Fibroblast of the aortic adventitia (primary cell): ENCODE results near the gene IFNL4. TPM values are rescaled to one million over a fixed set of nuclear protein-coding genes. Genes with fewer than 3 reads are reported as not detected.

Source experiments
- DNase-seq: peaks from one replicate; pipeline ENCODE4 v3.0.0-alpha.2; 2010; ENCODE audit warnings: low read depth
- H3K4me3 ChIP-seq: 2 replicates; pipeline ENCODE4 v1.5.1; 2011; ENCODE audit warnings: low read depth, mild to moderate bottlenecking, control low read depth, low read length, moderate library complexity
- total RNA-seq: library from RNA; depleted of rRNA; stranded (reverse); fragments of >200 nt; gene quantifications from 2 replicates; pipeline ENCODE4 v1.2.3, GENCODE V29; 2012; ENCODE audit warnings: low replicate concordance
- TF ChIP-seq, protein P1 (sequence below): IDR thresholded peaks from 2 replicates; pipeline ENCODE4 v1.5.1; 2011; ENCODE audit warnings: mild to moderate bottlenecking, low read length, control low read depth, inconsistent platforms; ENCODE audit not compliant: insufficient read depth

IFNL4 gene
- total RNA-seq: not detected in 2 replicates

DNA sequence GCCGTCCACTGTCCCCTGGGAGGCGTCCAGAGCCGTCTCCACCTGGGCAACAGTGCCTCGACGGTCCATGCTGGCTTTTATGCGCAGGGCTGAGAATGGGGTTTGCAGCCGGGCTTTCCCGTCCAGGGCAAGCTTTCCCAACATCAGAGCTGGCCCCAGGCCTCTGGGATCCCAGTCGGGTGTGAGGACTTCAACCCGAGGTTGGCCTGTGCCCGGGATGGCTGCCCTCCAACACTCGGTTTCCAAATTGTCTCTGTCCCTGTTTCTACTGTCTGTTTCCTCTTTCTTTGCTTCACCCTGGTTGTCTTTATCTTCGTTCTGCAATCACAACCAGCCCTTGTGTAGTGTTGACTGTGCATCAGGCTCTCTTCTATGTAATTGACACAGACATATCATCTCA lies at the start of gene IFNL4:
Gene IFNL4, minus strand, starts transcription at position 51 of the 400 bp plus-strand sequence.
- TF ChIP-seq, protein P1, sequence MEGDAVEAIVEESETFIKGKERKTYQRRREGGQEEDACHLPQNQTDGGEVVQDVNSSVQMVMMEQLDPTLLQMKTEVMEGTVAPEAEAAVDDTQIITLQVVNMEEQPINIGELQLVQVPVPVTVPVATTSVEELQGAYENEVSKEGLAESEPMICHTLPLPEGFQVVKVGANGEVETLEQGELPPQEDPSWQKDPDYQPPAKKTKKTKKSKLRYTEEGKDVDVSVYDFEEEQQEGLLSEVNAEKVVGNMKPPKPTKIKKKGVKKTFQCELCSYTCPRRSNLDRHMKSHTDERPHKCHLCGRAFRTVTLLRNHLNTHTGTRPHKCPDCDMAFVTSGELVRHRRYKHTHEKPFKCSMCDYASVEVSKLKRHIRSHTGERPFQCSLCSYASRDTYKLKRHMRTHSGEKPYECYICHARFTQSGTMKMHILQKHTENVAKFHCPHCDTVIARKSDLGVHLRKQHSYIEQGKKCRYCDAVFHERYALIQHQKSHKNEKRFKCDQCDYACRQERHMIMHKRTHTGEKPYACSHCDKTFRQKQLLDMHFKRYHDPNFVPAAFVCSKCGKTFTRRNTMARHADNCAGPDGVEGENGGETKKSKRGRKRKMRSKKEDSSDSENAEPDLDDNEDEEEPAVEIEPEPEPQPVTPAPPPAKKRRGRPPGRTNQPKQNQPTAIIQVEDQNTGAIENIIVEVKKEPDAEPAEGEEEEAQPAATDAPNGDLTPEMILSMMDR: no peak
- H3K4me3 ChIP-seq: no peak within 1 kb of the TSS
- no peak for DNase-seq

DNA sequence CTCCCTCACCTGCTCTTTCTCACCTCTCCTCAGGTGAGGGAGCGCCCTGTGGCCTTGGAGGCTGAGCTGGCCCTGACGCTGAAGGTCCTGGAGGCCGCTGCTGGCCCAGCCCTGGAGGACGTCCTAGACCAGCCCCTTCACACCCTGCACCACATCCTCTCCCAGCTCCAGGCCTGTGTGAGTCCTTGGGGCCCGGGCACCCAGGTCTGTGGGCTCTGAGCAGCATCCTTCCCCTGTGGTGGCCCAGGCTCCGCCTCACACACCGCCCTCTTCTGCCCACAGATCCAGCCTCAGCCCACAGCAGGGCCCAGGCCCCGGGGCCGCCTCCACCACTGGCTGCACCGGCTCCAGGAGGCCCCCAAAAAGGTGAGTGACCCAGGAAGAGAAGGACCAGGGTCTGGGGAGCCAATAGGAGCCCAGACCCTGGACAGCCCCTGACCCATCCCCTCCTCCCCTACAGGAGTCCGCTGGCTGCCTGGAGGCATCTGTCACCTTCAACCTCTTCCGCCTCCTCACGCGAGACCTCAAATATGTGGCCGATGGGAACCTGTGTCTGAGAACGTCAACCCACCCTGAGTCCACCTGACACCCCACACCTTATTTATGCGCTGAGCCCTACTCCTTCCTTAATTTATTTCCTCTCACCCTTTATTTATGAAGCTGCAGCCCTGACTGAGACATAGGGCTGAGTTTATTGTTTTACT lies 49.4 kb upstream of the IFNL4 start:
- DNase-seq: no peak
- TF ChIP-seq, protein P1: no peak
- H3K4me3 ChIP-seq: no peak overlapping the region

DNA sequence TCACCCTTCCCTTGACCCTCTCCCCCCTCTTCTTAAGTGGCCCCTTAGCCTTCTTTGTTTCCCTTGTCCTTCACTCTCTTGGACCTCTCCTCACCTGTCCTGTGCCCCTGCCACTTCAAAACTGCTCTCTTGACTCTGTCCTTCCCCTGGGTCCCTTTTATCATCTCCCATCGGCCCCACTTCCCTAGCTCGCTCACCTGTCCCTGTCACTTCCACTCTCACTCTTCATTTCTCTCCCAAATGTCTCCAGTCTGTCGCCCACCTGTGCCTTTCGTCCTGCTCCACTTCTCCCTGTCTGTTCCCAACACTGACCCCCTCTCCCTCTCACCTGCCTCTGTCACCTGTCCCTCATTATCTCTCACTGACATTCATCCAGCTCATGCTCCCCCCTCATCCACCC lies 48.2 kb upstream of the IFNL4 start:
- H3K4me3 ChIP-seq: no peak overlapping the region
- TF ChIP-seq, protein P1: no peak
- no peak for DNase-seq

DNA sequence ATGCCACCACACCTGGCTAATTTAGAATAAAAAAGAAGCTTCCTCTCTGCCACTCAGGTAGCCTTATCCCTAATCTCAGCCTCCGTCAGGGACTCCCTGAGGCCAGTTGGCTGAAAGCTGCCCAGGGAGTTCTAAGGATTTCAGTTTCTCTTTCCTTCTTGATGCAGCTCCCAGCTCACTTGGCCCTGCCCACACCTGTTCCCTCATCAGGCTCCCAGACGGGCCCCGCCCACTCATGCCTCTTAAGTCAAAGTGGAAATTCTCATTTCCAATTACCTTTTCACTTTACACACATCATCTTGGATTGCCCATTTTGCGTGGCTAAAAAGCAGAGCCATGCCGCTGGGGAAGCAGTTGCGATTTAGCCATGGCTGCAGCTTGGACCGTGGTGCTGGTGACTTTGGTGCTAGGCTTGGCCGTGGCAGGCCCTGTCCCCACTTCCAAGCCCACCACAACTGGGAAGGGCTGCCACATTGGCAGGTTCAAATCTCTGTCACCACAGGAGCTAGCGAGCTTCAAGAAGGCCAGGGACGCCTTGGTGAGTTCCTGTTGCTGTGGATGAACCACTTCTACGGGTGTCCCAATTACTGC lies 47.5 kb upstream of the IFNL4 start, which contains the start of gene IFNL1:
Gene IFNL1, plus strand, starts transcription at position 353 of the 591 bp plus-strand sequence. Its CDS starts 15 bp downstream, at position 368.
- no peak within 1 kb of the TSS for H3K4me3 ChIP-seq
- no peak for DNase-seq
- TF ChIP-seq, protein P1: no peak

DNA sequence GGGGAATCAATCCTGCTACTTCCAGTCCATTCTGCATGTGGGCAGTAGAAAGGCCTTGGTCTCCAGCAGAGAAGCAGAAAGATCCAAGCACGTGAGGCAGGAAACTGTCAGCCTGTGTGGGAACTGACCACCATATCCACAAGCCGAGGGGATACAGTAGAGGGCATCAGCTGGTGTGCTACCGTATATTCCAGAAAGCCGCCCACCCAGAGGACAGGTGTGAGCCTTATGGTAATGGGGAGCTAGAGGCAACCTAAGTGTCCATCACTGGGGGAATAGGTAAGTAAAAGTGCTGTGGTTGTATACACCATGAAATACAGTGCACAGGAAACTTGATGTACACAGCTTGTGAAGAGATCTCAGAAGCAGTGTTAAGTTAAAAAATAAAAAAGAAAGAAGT lies 44.7 kb upstream of the IFNL4 start:
- DNase-seq: no peak
- H3K4me3 ChIP-seq: no peak overlapping the region
- TF ChIP-seq, protein P1: no peak

DNA sequence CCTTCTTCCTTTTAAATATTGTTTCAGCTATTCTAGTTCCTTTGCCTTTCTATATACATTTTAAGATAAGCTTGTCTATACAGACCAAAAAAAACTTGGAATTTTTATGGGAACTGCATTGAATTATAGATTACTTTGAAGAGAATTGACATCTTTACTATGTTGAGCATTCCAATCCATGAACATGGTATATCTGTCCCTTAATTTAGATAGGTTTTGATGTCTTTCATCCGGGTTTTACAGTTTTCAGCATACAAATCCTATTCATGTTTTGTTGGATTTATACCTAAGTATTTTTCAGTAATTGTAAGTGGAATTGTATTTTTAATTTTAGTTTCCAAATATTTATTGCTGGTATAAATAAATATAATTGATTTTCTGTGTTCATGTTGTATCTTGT lies 35.4 kb upstream of the IFNL4 start:
- TF ChIP-seq, protein P1: no peak
- no peak for DNase-seq
- H3K4me3 ChIP-seq: no peak overlapping the region
